ENCODE measurements around the gene USP21.

Gene USP21

DNA sequence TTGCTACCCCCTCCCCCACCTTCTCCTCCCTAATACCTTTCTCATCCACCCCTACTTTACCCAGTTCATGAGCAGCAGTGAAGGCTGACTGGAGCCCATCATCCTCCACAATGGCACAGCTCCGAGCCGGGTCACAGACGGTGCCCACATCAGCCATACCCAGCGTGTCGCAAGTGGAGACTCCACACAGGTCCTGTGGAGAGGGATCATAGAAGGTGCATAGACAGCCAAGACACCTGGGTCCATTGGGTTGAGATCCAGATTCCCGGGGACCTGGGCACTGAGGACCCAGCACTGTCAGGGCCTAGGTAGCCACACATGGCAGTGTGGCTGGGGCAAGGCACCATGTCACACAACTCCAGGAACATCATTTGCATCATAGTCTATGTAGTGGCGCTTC, 36.8 kb downstream of the USP21 start:
- H3K4me3 ChIP-seq: no peak overlapping the region
- no peaks in the 10 kb centered on the region for H3K27me3 ChIP-seq
- no peaks in the 10 kb centered on the region for H3K36me3 ChIP-seq
- H3K4me2 ChIP-seq: peak overlapping the region; percentile 44 to 94 (median 78); a peak in 19 of 22 replicates
- no peaks in the 10 kb centered on the region for H4K20me1 ChIP-seq
- H3K9me3 ChIP-seq (replicated peaks in 1 of 11): no peaks in the 10 kb centered on the region
- H3K4me1 ChIP-seq: peaks cover 68 to 100% (median 88%) of the 10 kb centered on the region in 10 experiments
- no peak for TF ChIP-seq Cebpa-rat (IDR thresholded peaks at IDR 0.05)
- no peak overlapping the region for H3K9ac ChIP-seq
- H3K27ac ChIP-seq: peak overlapping the region in 3 of 11 experiments; percentile 49 to 71 (median 50); a peak in 4 of 22 replicates

DNA sequence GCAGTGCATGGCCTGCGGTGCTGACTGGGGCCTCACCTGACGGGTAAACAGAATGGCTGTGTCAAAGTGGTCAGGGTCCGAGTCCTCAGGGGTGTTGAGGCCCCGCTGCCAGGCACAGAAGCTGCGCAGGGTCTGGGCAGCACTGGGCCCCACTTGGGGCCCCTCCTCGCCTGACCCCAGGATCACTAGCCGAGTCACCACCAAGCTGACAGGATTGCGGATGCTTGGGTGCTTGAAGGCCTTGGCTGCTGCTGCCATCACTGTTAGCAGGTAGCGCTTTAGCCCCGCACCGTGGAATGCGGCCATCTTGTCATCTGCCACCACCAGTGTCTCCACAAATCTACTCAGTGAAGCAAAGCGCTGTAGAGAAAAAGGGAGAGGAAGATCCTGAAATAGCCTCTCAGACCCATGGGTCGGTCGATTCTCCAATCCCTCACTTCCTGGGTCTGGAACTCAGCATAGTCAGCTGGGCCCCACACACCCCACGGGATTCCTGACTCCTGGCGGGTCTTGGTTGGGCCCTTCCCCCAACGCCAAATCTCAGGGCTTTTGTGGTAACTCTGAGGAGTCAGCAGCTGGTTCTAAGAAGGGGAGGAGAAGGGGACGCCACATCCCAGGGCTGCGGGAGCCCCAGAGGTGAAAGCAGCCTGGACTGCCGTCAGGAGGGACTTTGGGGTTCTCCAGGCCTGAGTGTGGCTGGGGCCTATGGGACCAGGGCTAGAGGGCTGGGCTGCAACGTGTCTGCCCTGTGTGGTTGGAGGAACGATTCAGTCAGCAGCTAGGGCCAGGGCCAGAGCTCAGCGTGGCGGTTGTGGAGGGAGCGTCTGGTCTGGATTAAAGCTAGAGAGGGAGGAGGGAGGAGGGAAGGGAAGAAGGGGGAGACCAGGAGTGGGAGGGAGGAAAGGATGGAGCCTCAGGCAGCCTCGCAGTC, 37.5 kb downstream of the USP21 start:
- Histone ChIP-seq H3K9ac (peak overlapping the region in 10 of 11 experiments; percentile 15 to 61 (median 34); a peak in 12 of 22 replicates), H3K4me3 (no peak overlapping the region), H4K20me1 (no peaks in the 10 kb centered on the region), H3K4me1 (peaks cover 75 to 100% (median 93%) of the 10 kb centered on the region in 10 experiments), H3K4me2 (peak overlapping the region; percentile 44 to 94 (median 78)), H3K27ac (peak overlapping the region in 10 of 11 experiments; percentile 16 to 71 (median 48); a peak in 21 of 22 replicates), H3K27me3 (no peaks in the 10 kb centered on the region), H3K36me3 (no peaks in the 10 kb centered on the region), H3K9me3 (replicated peaks in 1 of 11) (no peaks in the 10 kb centered on the region)
- TF ChIP-seq Cebpa-rat (IDR thresholded peaks at IDR 0.05): no peak

DNA sequence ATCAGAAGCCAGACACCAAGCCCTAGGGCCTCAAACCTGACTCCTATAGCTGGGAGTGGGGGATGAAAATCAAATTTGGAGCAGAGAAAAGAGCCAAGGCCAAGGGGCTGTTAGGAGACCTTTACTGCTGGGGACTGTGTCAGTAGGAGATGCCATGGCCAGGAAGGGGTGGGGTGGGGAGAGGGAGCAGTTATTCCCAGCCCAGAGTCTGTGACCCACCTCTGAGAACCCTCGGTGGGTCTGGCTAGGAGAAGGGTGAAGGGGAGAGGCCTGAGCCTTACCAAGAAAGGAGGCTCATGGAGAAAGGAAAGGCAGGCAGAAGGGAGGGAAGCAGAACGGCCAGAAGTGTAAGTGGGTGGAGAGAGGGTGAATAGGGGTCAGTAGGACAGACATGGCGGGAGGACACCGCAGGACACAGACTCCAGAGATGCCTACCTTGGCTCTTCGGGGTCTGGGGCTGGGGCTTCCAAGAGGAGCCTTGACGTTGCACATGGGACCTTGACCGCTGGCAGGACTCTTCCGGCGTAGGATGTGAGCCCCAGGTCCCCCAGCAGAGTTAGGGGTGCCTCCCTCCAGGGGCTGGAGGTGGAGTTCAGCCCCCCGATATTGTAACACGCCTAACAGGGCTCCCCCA, 38.4 kb downstream of the USP21 start:
- TF ChIP-seq Cebpa-rat (IDR thresholded peaks at IDR 0.05): no peak
- Histone ChIP-seq H4K20me1 (no peaks in the 10 kb centered on the region), H3K4me2 (peak overlapping the region; percentile 44 to 94 (median 78)), H3K9me3 (replicated peaks in 1 of 11) (no peaks in the 10 kb centered on the region), H3K4me1 (peaks cover 75 to 94% (median 92%) of the 10 kb centered on the region in 10 experiments), H3K27ac (peak overlapping the region in 7 of 11 experiments; percentile 16 to 71 (median 49); a peak in 11 of 22 replicates), H3K27me3 (no peaks in the 10 kb centered on the region), H3K36me3 (no peaks in the 10 kb centered on the region), H3K4me3 (no peak overlapping the region), H3K9ac (peak overlapping the region in 7 of 11 experiments; percentile 15 to 61 (median 34); a peak in 6 of 22 replicates)

DNA sequence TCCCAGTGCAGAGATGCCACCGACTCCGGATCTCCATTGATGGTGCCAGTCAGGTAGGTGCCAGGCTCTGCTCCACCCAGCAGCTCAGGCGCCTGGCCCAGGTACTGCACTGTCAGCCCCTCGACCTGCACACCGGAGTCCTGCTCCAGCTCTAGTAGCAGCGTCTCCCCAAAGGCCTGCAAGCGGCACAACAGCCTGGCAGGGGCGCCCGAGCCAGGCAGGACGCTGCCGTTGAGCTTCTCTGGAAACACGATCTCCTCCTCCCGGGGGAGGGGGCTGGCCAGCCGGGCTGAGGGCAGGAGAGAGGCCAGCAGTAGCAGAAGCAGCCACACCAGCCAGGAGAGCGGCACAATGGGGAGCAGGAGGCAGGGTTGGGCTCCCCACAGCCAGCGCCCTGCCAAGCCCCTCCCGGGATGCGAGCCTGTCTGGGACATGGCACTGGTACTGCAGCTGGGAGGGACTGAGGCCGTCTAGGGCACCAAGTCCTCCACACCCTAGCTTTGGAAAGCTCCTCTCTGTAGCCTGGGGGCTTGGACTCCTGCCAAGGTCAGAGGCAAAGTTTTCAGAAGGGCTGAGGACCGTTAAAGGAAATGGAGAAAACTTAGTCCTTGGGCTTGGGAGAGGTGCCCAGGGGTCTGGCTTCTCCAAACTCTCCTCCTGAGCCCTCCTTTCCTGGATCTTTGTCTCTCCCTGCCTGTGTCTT, 39.0 kb downstream of the USP21 start:
- peak overlapping the region; percentile 16 to 94 (median 78); a peak in 19 of 22 replicates for H3K4me2 ChIP-seq

DNA sequence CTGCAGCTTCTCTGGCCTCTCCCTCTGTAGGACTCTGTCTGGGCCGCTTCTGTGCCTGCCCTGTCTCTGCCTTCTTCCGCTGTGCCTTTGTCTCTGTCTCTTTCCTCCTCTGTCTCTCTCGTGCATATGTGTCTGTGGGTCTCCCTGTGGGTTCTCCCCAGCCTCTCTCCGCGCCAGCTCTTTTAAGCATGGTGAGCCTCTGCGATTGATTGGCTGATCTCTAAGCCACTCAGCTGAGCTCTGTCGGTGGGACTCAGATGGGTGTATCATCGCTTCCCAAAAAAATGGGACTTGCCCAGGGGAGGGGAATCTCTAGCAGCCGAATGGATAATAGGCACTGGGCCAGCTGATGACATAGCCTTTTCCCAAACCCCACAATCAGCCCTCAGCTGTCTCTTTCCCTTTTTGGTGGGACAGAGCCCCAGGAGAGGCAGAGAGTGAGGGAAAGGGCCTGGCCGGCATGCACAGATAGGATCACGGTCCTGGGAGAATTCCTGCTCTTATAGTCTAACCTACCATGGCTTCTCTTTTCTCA, 39.7 kb downstream of the USP21 start, which contains the start of gene ADAMTS4:
TSS of gene ADAMTS4 (minus strand) at position 158 of the 535 bp plus-strand sequence. CDS start 427 bp downstream, outside the sequence.
- no peak within 1 kb of the TSS for H3K4me3 ChIP-seq
- H3K9ac ChIP-seq: peak within 1 kb of the TSS in 3 of 11 experiments; percentile 12 to 22 (median 13); a peak in 2 of 22 replicates
- H3K27ac ChIP-seq: peak within 1 kb of the TSS in 2 of 11 experiments; percentile 4 to 92; a peak in 1 of 22 replicates
- H4K20me1 ChIP-seq: no peaks in the 10 kb centered on the region
- H3K4me2 ChIP-seq: peak within 1 kb of the TSS; percentile 71 to 94 (median 88); a peak in 21 of 22 replicates
- no peaks in the 10 kb centered on the region for H3K27me3 ChIP-seq
- no peaks in the 10 kb centered on the region for H3K9me3 ChIP-seq (replicated peaks in 1 of 11)
- TF ChIP-seq Cebpa-rat (IDR thresholded peaks at IDR 0.05): no peak
- H3K4me1 ChIP-seq: peaks cover 73 to 93% (median 92%) of the 10 kb centered on the region in 10 experiments
- peaks cover 0 to 9% (median 8%) of the 10 kb centered on the region in 11 experiments; a peak in 16 of 22 replicates for H3K36me3 ChIP-seq

More for the DNA sequence above, 39.0 kb downstream of the USP21 start:
- TF ChIP-seq Cebpa-rat (IDR thresholded peaks at IDR 0.05): no peak
- Histone ChIP-seq H3K4me3 (no peak overlapping the region), H3K27me3 (no peaks in the 10 kb centered on the region), H4K20me1 (no peaks in the 10 kb centered on the region), H3K9ac (peak overlapping the region in 3 of 11 experiments; percentile 12 to 22 (median 13); a peak in 1 of 22 replicates), H3K27ac (peak overlapping the region in 1 of 11 experiments; percentile 4; a peak in 1 of 22 replicates), H3K9me3 (replicated peaks in 1 of 11) (no peaks in the 10 kb centered on the region), H3K4me1 (peaks cover 75 to 94% (median 92%) of the 10 kb centered on the region in 10 experiments), H3K36me3 (peaks cover 0 to 3% (median 2%) of the 10 kb centered on the region in 11 experiments; a peak in 13 of 22 replicates)

DNA sequence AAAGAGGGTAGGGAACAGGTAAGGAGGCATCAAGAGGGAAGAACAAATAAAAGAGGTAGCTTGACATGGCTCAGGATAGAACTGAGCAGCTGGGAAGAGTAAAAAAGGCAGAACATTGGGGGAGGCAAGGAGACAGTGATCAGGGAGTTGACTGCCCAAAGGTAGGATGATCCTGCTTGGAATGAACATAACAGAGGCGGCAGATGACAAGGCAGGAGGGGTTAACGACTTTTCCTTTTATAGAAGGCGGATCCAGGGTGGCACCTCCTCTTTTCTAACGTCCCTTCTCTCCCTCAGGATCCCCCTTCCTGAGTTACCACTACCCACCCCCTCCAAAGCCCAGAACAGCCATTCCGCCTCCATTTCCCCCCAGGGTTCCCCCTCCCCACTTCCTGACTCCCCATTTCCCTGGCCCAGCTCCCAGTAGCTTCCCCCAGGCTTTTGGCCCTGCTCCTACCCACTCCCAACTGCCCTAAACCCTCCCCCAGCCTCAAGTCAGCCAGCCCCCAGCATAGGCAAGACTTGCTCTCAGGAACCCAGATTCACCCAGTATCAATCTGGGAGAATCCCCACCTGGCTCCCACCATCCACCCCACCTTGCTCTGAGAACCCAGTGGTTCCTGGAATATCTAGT, 40.3 kb downstream of the USP21 start:
- Histone ChIP-seq H3K27ac (peak overlapping the region in 1 of 11 experiments; percentile 92; a peak in 1 of 22 replicates), H3K4me2 (peak overlapping the region; percentile 71 to 94 (median 88)), H3K9ac (no peak overlapping the region; a peak in 1 of 22 replicates), H3K4me1 (peaks cover 67 to 93% (median 86%) of the 10 kb centered on the region in 10 experiments), H3K9me3 (replicated peaks in 1 of 11) (no peaks in the 10 kb centered on the region), H4K20me1 (no peaks in the 10 kb centered on the region), H3K4me3 (no peak overlapping the region), H3K36me3 (peaks cover 3 to 15% (median 14%) of the 10 kb centered on the region in 11 experiments; a peak in 19 of 22 replicates), H3K27me3 (no peaks in the 10 kb centered on the region)
- TF ChIP-seq Cebpa-rat (IDR thresholded peaks at IDR 0.05): no peak

DNA sequence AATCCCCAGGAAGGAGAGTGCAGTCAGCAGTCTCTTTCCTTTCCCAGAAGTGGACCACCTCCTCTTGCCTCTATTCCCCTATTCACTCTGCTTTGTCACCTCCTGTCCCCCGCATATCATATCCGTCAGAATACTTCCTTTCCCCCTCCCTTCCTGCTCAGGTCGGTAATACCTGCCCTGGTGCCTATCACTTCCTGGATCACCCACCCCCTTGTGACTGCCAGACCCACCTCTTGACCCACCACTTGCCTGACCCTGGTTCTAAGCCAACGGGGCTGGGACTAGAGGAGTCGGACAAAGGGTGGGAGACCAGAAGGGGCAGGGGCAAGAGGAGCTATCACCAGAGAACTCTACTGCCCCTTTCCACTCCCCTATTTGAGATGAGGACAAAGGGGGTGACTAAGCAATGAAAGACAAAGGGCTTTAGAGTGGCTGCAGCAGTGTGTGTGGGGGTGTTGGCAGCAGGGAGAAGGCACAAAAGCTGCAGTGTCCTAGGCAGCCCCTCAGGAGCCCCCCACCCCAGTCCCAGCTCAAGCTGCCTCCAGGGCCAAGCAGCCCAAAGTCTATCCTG, 41.2 kb downstream of the USP21 start:
- Histone ChIP-seq H3K36me3 (peaks cover 3 to 24% (median 20%) of the 10 kb centered on the region in 11 experiments; a peak in 20 of 22 replicates), H3K9ac (peak overlapping the region in 7 of 11 experiments; percentile 30 to 89 (median 83); a peak in 8 of 22 replicates), H3K4me3 (no peak overlapping the region), H3K4me1 (peaks cover 58 to 93% (median 77%) of the 10 kb centered on the region in 10 experiments), H3K27ac (peak overlapping the region; percentile 82 to 93 (median 90)), H3K4me2 (peak overlapping the region; percentile 71 to 94 (median 88)), H3K27me3 (no peaks in the 10 kb centered on the region), H4K20me1 (no peaks in the 10 kb centered on the region), H3K9me3 (replicated peaks in 1 of 11) (no peaks in the 10 kb centered on the region)
- TF ChIP-seq Cebpa-rat (IDR thresholded peaks at IDR 0.05): no peak
